D721Med (cell line): Measurements from ENCODE around the gene PPP1R3A.

Source experiments
- DNase-seq: peaks from one replicate; pipeline ENCODE4 v3.0.0; 2011; ENCODE audit warnings: low spot score; ENCODE audit not compliant: insufficient read length
- FAIRE-seq: peaks from 2 replicates; lab custom pipeline; 2011; peaks lifted over from hg19 to GRCh38; lab: Jason Lieb, UNC
- CTCF ChIP-seq: IDR thresholded peaks from 2 replicates; pipeline ENCODE4 v1.5.1; 2012; ENCODE audit warnings: mild to moderate bottlenecking, control low read depth; ENCODE audit not compliant: insufficient read depth; ENCODE audit errors: missing control alignments

Gene PPP1R3A

GRCh38 chr7:113918946-113919345 lies at the start of gene PPP1R3A:
TSS of gene PPP1R3A (minus strand) at chr7:113919009. CDS start at chr7:113918996, 13 bp downstream.
- no peak for FAIRE-seq
- TF ChIP-seq CTCF, result no peak
- no peak for DNase-seq

GRCh38 chr7:113963356-113963755 lies 44.5 kb upstream of the PPP1R3A start:
- DNase-seq, result no peak
- TF ChIP-seq CTCF, result no peak
- no peak for FAIRE-seq

- FAIRE-seq (no peak), DNase-seq (no peak)
- TF ChIP-seq CTCF, result no peak
Measured at GRCh38 chr7:113959910-113960309, 41.1 kb upstream of the PPP1R3A start.

GRCh38 chr7:113955157-113955556 lies 36.3 kb upstream of the PPP1R3A start:
- no peak for DNase-seq
- TF ChIP-seq CTCF, result no peak
- no peak for FAIRE-seq

GRCh38 chr7:113953553-113953952 lies 34.7 kb upstream of the PPP1R3A start:
- DNase-seq, result no peak
- no peak for FAIRE-seq
- no peak for TF ChIP-seq CTCF

GRCh38 chr7:113945018-113945938 lies 26.5 kb upstream of the PPP1R3A start:
- no peak for DNase-seq
- no peak for FAIRE-seq
- TF ChIP-seq CTCF, result no peak

GRCh38 chr7:113936982-113937381 lies 18.2 kb upstream of the PPP1R3A start:
- DNase-seq, result no peak
- no peak for FAIRE-seq

More at GRCh38 chr7:113936982-113937381, 18.2 kb upstream of the PPP1R3A start:
- no peak for TF ChIP-seq CTCF
